ENCODE data around the gene ARHGAP8.

The ARHGAP8 gene

GRCh38 chr22:44759001-44759400 lies 6.6 kb downstream of the ARHGAP8 start:
- no CpG with 5 or more reads among the region's 6 CpGs for WGBS (ENCODE audit: extremely low coverage, insufficient coverage, low lambda C conversion rate)
- no peak overlapping the region for H3K23ac ChIP-seq (ENCODE audit: low read length)
- no peak overlapping the region for H4K5ac ChIP-seq (ENCODE audit: low read length)
- H2AK5ac ChIP-seq (ENCODE audit: low read length): no peak overlapping the region
- H3K4ac ChIP-seq (ENCODE audit: low read depth, low read length): no peak overlapping the region
- H3K79me1 ChIP-seq (ENCODE audit: low read length): peaks cover 4% of the 10 kb centered on the region
- H4K8ac ChIP-seq (ENCODE audit: low read depth, low read length): no peak overlapping the region
- no peak overlapping the region for H2BK120ac ChIP-seq (ENCODE audit: low read depth, low read length)
- H3K79me2 ChIP-seq (ENCODE audit: control insufficient read depth, insufficient read depth, low read length): peaks cover 1% of the 10 kb centered on the region
- H3K27me3 ChIP-seq (ENCODE audit: insufficient read depth, low read length, poor library complexity): no peaks in the 10 kb centered on the region
- H3K4me3 ChIP-seq (ENCODE audit: low read length): no peak overlapping the region
- no peak overlapping the region for H2BK15ac ChIP-seq (replicated peaks; ENCODE audit: low read depth)
- H3K18ac ChIP-seq (ENCODE audit: low read length): no peak overlapping the region
- no peak overlapping the region for H3K56ac ChIP-seq (ENCODE audit: low read length)
- H3K36me3 ChIP-seq (ENCODE audit: control insufficient read depth, insufficient read depth, low read length): no peaks in the 10 kb centered on the region
- no peak overlapping the region for H3K4me2 ChIP-seq (ENCODE audit: low read length)
- H3K4me1 ChIP-seq (ENCODE audit: control insufficient read depth, low read depth, low read length): peaks cover 11% of the 10 kb centered on the region
- no peak overlapping the region for H2BK5ac ChIP-seq (ENCODE audit: low read length)
- no peak overlapping the region for H3K9ac ChIP-seq (ENCODE audit: low read length)
- H3K27ac ChIP-seq (ENCODE audit: low read depth, low read length): no peak overlapping the region
- DNase-seq: no peak

GRCh38 chr22:44759430-44760310 lies 7.3 kb downstream of the ARHGAP8 start:
- no peak overlapping the region for H4K5ac ChIP-seq (ENCODE audit: low read length)
- no CpG with 5 or more reads among the region's 18 CpGs for WGBS (ENCODE audit: extremely low coverage, insufficient coverage, low lambda C conversion rate)

GRCh38 chr22:44760476-44760875 lies 8.1 kb downstream of the ARHGAP8 start:
- Histone ChIP-seq H3K79me1 (ENCODE audit: low read length) (peaks cover 8% of the 10 kb centered on the region), H3K4me2 (ENCODE audit: low read length) (no peak overlapping the region), H4K5ac (ENCODE audit: low read length) (no peak overlapping the region), H3K4me3 (ENCODE audit: low read length) (no peak overlapping the region), H3K27me3 (ENCODE audit: insufficient read depth, low read length, poor library complexity) (no peaks in the 10 kb centered on the region), H3K36me3 (ENCODE audit: control insufficient read depth, insufficient read depth, low read length) (no peaks in the 10 kb centered on the region), H4K8ac (ENCODE audit: low read depth, low read length) (no peak overlapping the region), H3K18ac (ENCODE audit: low read length) (no peak overlapping the region), H3K4me1 (ENCODE audit: control insufficient read depth, low read depth, low read length) (peaks cover 3% of the 10 kb centered on the region), H3K27ac (ENCODE audit: low read depth, low read length) (no peak overlapping the region), H2BK120ac (ENCODE audit: low read depth, low read length) (no peak overlapping the region), H2AK5ac (ENCODE audit: low read length) (no peak overlapping the region), H3K9ac (ENCODE audit: low read length) (no peak overlapping the region), H2BK15ac (replicated peaks; ENCODE audit: low read depth) (no peak overlapping the region), H3K79me2 (ENCODE audit: control insufficient read depth, insufficient read depth, low read length) (peaks cover 1% of the 10 kb centered on the region), H2BK5ac (ENCODE audit: low read length) (no peak overlapping the region), H3K23ac (ENCODE audit: low read length) (no peak overlapping the region), H3K4ac (ENCODE audit: low read depth, low read length) (no peak overlapping the region), H3K56ac (ENCODE audit: low read length) (no peak overlapping the region)
- no peak for DNase-seq
- WGBS (ENCODE audit: extremely low coverage, insufficient coverage, low lambda C conversion rate): no CpG with 5 or more reads among the region's 5 CpGs

More at GRCh38 chr22:44759430-44760310, 7.3 kb downstream of the ARHGAP8 start:
- Histone ChIP-seq H3K27ac (ENCODE audit: low read depth, low read length) (no peak overlapping the region), H3K4me3 (ENCODE audit: low read length) (no peak overlapping the region), H3K9ac (ENCODE audit: low read length) (no peak overlapping the region), H3K4ac (ENCODE audit: low read depth, low read length) (no peak overlapping the region), H3K79me1 (ENCODE audit: low read length) (peaks cover 8% of the 10 kb centered on the region), H4K8ac (ENCODE audit: low read depth, low read length) (no peak overlapping the region), H3K36me3 (ENCODE audit: control insufficient read depth, insufficient read depth, low read length) (no peaks in the 10 kb centered on the region), H3K27me3 (ENCODE audit: insufficient read depth, low read length, poor library complexity) (no peaks in the 10 kb centered on the region), H2BK5ac (ENCODE audit: low read length) (no peak overlapping the region), H3K4me2 (ENCODE audit: low read length) (no peak overlapping the region), H3K18ac (ENCODE audit: low read length) (no peak overlapping the region), H3K4me1 (ENCODE audit: control insufficient read depth, low read depth, low read length) (peaks cover 10% of the 10 kb centered on the region), H2BK120ac (ENCODE audit: low read depth, low read length) (no peak overlapping the region), H2AK5ac (ENCODE audit: low read length) (no peak overlapping the region), H3K56ac (ENCODE audit: low read length) (no peak overlapping the region), H3K23ac (ENCODE audit: low read length) (peak overlapping the region; percentile 34), H2BK15ac (replicated peaks; ENCODE audit: low read depth) (no peak overlapping the region), H3K79me2 (ENCODE audit: control insufficient read depth, insufficient read depth, low read length) (peaks cover 1% of the 10 kb centered on the region)
- peak; percentile 32 for DNase-seq

DNA sequence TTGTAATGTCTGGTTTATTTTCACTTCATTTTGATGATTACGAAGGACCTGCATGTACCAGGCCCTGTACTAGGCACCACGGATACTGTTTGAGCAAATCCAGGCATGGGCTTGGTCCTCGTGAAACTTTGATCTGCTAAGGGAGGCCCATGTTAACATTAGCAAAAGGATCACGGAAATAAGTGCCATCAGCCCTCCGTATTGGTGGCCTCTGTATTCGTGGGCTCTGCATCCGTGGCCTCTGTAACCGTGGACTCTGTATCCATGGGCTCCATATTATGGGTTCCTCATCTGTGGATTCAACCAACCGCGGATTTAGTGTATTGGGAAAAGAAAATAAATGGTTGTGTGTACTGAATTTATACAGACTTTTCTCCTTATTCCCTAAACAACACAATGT lies 8.7 kb downstream of the ARHGAP8 start:
- Histone ChIP-seq H2BK120ac (ENCODE audit: low read depth, low read length) (no peak overlapping the region), H2AK5ac (ENCODE audit: low read length) (no peak overlapping the region)

GRCh38 chr22:44764373-44764772 lies 12.0 kb downstream of the ARHGAP8 start:
- Histone ChIP-seq H3K27me3 (ENCODE audit: insufficient read depth, low read length, poor library complexity) (no peaks in the 10 kb centered on the region), H3K4ac (ENCODE audit: low read depth, low read length) (no peak overlapping the region)
- DNase-seq: no peak

More for the DNA sequence above, 8.7 kb downstream of the ARHGAP8 start:
- H2BK15ac ChIP-seq (replicated peaks; ENCODE audit: low read depth): no peak overlapping the region
- H3K27ac ChIP-seq (ENCODE audit: low read depth, low read length): no peak overlapping the region
- H3K23ac ChIP-seq (ENCODE audit: low read length): no peak overlapping the region
- H3K79me1 ChIP-seq (ENCODE audit: low read length): peaks cover 8% of the 10 kb centered on the region
- H3K4me3 ChIP-seq (ENCODE audit: low read length): no peak overlapping the region
- peaks cover 1% of the 10 kb centered on the region for H3K79me2 ChIP-seq (ENCODE audit: control insufficient read depth, insufficient read depth, low read length)
- H3K4ac ChIP-seq (ENCODE audit: low read depth, low read length): no peak overlapping the region
- no peak for DNase-seq
- H4K8ac ChIP-seq (ENCODE audit: low read depth, low read length): no peak overlapping the region
- no peak overlapping the region for H4K5ac ChIP-seq (ENCODE audit: low read length)
- H3K18ac ChIP-seq (ENCODE audit: low read length): no peak overlapping the region
- WGBS (ENCODE audit: extremely low coverage, insufficient coverage, low lambda C conversion rate): no CpG with 5 or more reads among the region's 10 CpGs
- no peaks in the 10 kb centered on the region for H3K36me3 ChIP-seq (ENCODE audit: control insufficient read depth, insufficient read depth, low read length)
- no peaks in the 10 kb centered on the region for H3K4me1 ChIP-seq (ENCODE audit: control insufficient read depth, low read depth, low read length)
- H3K56ac ChIP-seq (ENCODE audit: low read length): no peak overlapping the region
- H2BK5ac ChIP-seq (ENCODE audit: low read length): no peak overlapping the region
- H3K27me3 ChIP-seq (ENCODE audit: insufficient read depth, low read length, poor library complexity): no peaks in the 10 kb centered on the region
- no peak overlapping the region for H3K9ac ChIP-seq (ENCODE audit: low read length)
- H3K4me2 ChIP-seq (ENCODE audit: low read length): no peak overlapping the region

More at GRCh38 chr22:44764373-44764772, 12.0 kb downstream of the ARHGAP8 start:
- Histone ChIP-seq H2AK5ac (ENCODE audit: low read length) (no peak overlapping the region), H2BK15ac (replicated peaks; ENCODE audit: low read depth) (no peak overlapping the region), H3K4me1 (ENCODE audit: control insufficient read depth, low read depth, low read length) (no peaks in the 10 kb centered on the region), H3K18ac (ENCODE audit: low read length) (no peak overlapping the region), H3K56ac (ENCODE audit: low read length) (no peak overlapping the region), H2BK120ac (ENCODE audit: low read depth, low read length) (no peak overlapping the region), H3K79me1 (ENCODE audit: low read length) (peaks cover 8% of the 10 kb centered on the region), H3K36me3 (ENCODE audit: control insufficient read depth, insufficient read depth, low read length) (no peaks in the 10 kb centered on the region), H3K9ac (ENCODE audit: low read length) (no peak overlapping the region), H3K4me2 (ENCODE audit: low read length) (no peak overlapping the region), H3K27ac (ENCODE audit: low read depth, low read length) (no peak overlapping the region), H4K5ac (ENCODE audit: low read length) (no peak overlapping the region), H3K23ac (ENCODE audit: low read length) (no peak overlapping the region), H3K79me2 (ENCODE audit: control insufficient read depth, insufficient read depth, low read length) (peaks cover 1% of the 10 kb centered on the region), H3K4me3 (ENCODE audit: low read length) (no peak overlapping the region), H4K8ac (ENCODE audit: low read depth, low read length) (no peak overlapping the region), H2BK5ac (ENCODE audit: low read length) (no peak overlapping the region)
- WGBS (ENCODE audit: extremely low coverage, insufficient coverage, low lambda C conversion rate): no CpG with 5 or more reads among the region's 17 CpGs

Measured in mesendoderm (in vitro differentiated cells).